HEK293T (cell line): ENCODE data around the gene PRR19.

Experiments used
- ARNT ChIP-seq: fragments of 450-650 bp; IDR thresholded peaks from 2 replicates; pipeline ENCODE4 v1.6.1; 2017; ENCODE audit warnings: mild to moderate bottlenecking
- BHLHE40 ChIP-seq: fragments of 450-650 bp; IDR thresholded peaks from 2 replicates; pipeline ENCODE4 v1.6.1; 2016; ENCODE audit warnings: mild to moderate bottlenecking, moderate library complexity, borderline replicate concordance
- CTBP1 ChIP-seq: fragments of 450-650 bp; IDR thresholded peaks from 2 replicates; pipeline ENCODE4 v1.6.1; 2016; ENCODE audit warnings: borderline replicate concordance
- ELF4 ChIP-seq: fragments of 450-650 bp; IDR thresholded peaks from 2 replicates; pipeline ENCODE4 v1.6.1; 2017; ENCODE audit warnings: antibody characterized with exemption
- FOXA1 ChIP-seq: fragments of 450-650 bp; IDR thresholded peaks from 2 replicates; pipeline ENCODE4 v1.6.1; 2016; ENCODE audit warnings: mild to moderate bottlenecking
- FOXM1 ChIP-seq: fragments of 450-650 bp; IDR thresholded peaks from 2 replicates; pipeline ENCODE4 v1.6.1; 2017; ENCODE audit warnings: mild to moderate bottlenecking, borderline replicate concordance
- SP1 ChIP-seq: fragments of 450-650 bp; IDR thresholded peaks from 2 replicates; pipeline ENCODE4 v1.6.1; 2017

GRCh38 chr19:42335971-42336370 is 34.0 kb downstream of the PRR19 start:
- TF ChIP-seq SP1: no peak
- no peak for TF ChIP-seq FOXM1
- TF ChIP-seq ELF4: no peak
- TF ChIP-seq BHLHE40: no peak
- TF ChIP-seq CTBP1: no peak
- no peak for TF ChIP-seq ARNT
- no peak for TF ChIP-seq FOXA1
